H9 (cell line): ENCODE results near the gene NSUN3. TPM values are rescaled to one million over a fixed set of nuclear protein-coding genes. Genes with fewer than 3 reads are reported as not detected.

ENCODE experiments used
- DNase-seq: peaks from one replicate; pipeline ENCODE4 v3.0.0-alpha.2; 2017
- H2AFZ ChIP-seq: one replicate; pipeline ENCODE4 v1.6.1; 2013; ENCODE audit warnings: mild to moderate bottlenecking, low read length, control low read depth, moderate library complexity
- H2AK5ac ChIP-seq: 2 replicates; pipeline ENCODE4 v1.6.1; 2013; ENCODE audit warnings: low read length, control low read depth, mixed read lengths; ENCODE audit not compliant: insufficient read length
- H2BK120ac ChIP-seq: one replicate; pipeline ENCODE4 v1.6.1; 2013; ENCODE audit warnings: low read depth, mild to moderate bottlenecking, low read length, control low read depth, inconsistent platforms; ENCODE audit not compliant: poor library complexity, severe bottlenecking
- H2BK12ac ChIP-seq: 2 replicates; pipeline ENCODE4 v1.6.1; 2013; ENCODE audit warnings: low read length, control low read depth, mixed read lengths, low read depth; ENCODE audit not compliant: insufficient read length
- H2BK15ac ChIP-seq: 2 replicates; pipeline ENCODE4 v1.6.1; 2013; ENCODE audit warnings: low read depth, low read length, control low read depth
- H2BK20ac ChIP-seq: one replicate; pipeline ENCODE4 v1.6.1; 2013; ENCODE audit warnings: low read depth, mild to moderate bottlenecking, low read length, control low read depth, inconsistent platforms; ENCODE audit not compliant: poor library complexity, severe bottlenecking
- H2BK5ac ChIP-seq: 2 replicates; pipeline ENCODE4 v1.6.1; 2013; ENCODE audit warnings: low read length, control low read depth, mixed read lengths; ENCODE audit not compliant: insufficient read length
- H3K14ac ChIP-seq: 2 replicates; pipeline ENCODE4 v1.6.1; 2013; ENCODE audit warnings: low read length, control low read depth; ENCODE audit not compliant: insufficient read depth
- H3K18ac ChIP-seq: 2 replicates; pipeline ENCODE4 v1.6.1; 2013; ENCODE audit warnings: low read depth, mild to moderate bottlenecking, mixed read lengths, low read length, control low read depth; ENCODE audit not compliant: insufficient read length
- H3K23ac ChIP-seq: 2 replicates; pipeline ENCODE4 v1.6.1; 2013; ENCODE audit warnings: low read length, control low read depth, mixed read lengths, low read depth; ENCODE audit not compliant: insufficient read length
- H3K23me2 ChIP-seq: 2 replicates; pipeline ENCODE4 v1.6.1; 2013; ENCODE audit warnings: low read depth, mild to moderate bottlenecking, mixed read lengths, low read length, control low read depth; ENCODE audit not compliant: insufficient read length, poor library complexity, severe bottlenecking
- H3K27ac ChIP-seq: 2 replicates; pipeline ENCODE4 v1.5.1; 2013; ENCODE audit warnings: low read length, control low read depth, mixed read lengths, low read depth; ENCODE audit not compliant: insufficient read length
- H3K27me3 ChIP-seq: 2 replicates; pipeline ENCODE4 v1.6.1; 2013; ENCODE audit warnings: low read length, control low read depth, inconsistent platforms; ENCODE audit not compliant: insufficient read depth
- H3K4ac ChIP-seq: 2 replicates; pipeline ENCODE4 v1.6.1; 2013; ENCODE audit warnings: low read depth, mild to moderate bottlenecking, control low read depth, inconsistent platforms, low read length, moderate library complexity
- H3K4me1 ChIP-seq: 2 replicates; pipeline ENCODE4 v1.6.1; 2013; ENCODE audit warnings: low read length, control low read depth, inconsistent platforms; ENCODE audit not compliant: insufficient read depth
- H3K4me2 ChIP-seq: 2 replicates; pipeline ENCODE4 v1.6.1; 2013; ENCODE audit warnings: low read length, control low read depth, mixed read lengths; ENCODE audit not compliant: insufficient read length, insufficient read depth
- H3K56ac ChIP-seq: 2 replicates; pipeline ENCODE4 v1.6.1; 2013; ENCODE audit warnings: low read depth, mild to moderate bottlenecking, mixed read lengths, low read length, control low read depth; ENCODE audit not compliant: insufficient read length
- H3K79me1 ChIP-seq: 2 replicates; pipeline ENCODE4 v1.6.1; 2013; ENCODE audit warnings: low read depth, mild to moderate bottlenecking, moderate library complexity, low read length, control low read depth, inconsistent platforms; ENCODE audit not compliant: insufficient read depth, poor library complexity, severe bottlenecking
- H3K79me2 ChIP-seq: 2 replicates; pipeline ENCODE4 v1.6.1; 2013; ENCODE audit warnings: low read length, control low read depth, inconsistent platforms; ENCODE audit not compliant: insufficient read depth
- H3K9ac ChIP-seq: 2 replicates; pipeline ENCODE4 v1.6.1; 2013; ENCODE audit warnings: low read length, control low read depth, mixed read lengths; ENCODE audit not compliant: insufficient read length; ENCODE audit errors: extremely low read depth
- H3K9me3 ChIP-seq: one replicate; pipeline ENCODE4 v1.6.1; 2013; ENCODE audit warnings: low read depth, low read length, inconsistent platforms; ENCODE audit not compliant: control insufficient read depth
- H3T11ph ChIP-seq: one replicate; pipeline ENCODE4 v1.6.1; 2013; ENCODE audit warnings: mild to moderate bottlenecking, low read length, control low read depth, inconsistent platforms
- H4K20me1 ChIP-seq: one replicate; pipeline ENCODE4 v1.6.1; 2013; ENCODE audit not compliant: control insufficient read depth, insufficient read length, insufficient read depth
- H4K5ac ChIP-seq: 2 replicates; pipeline ENCODE4 v1.6.1; 2013; ENCODE audit warnings: low read depth, mild to moderate bottlenecking, mixed read lengths, low read length, control low read depth; ENCODE audit not compliant: insufficient read length
- H4K8ac ChIP-seq: replicated peaks from 2 replicates; pipeline ENCODE4 v1.6.1; 2013; ENCODE audit warnings: low read length, control low read depth, mixed read lengths, low read depth; ENCODE audit not compliant: insufficient read length
- H4K91ac ChIP-seq: 2 replicates; pipeline ENCODE4 v1.6.1; 2013; ENCODE audit warnings: low read depth, mild to moderate bottlenecking, moderate library complexity, mixed read lengths, low read length, control low read depth; ENCODE audit not compliant: insufficient read length
- H3K27ac Mint-ChIP-seq, 3 experiments: 2 replicates in 2 of 3; 3 replicates in 1 of 3; pipeline ENCODE4 v1.8.0; 2020 to 2021; ENCODE audit warnings: mixed read lengths in 3 of 3, mild to moderate bottlenecking in 1 of 3, moderate library complexity in 1 of 3
- H3K27me3 Mint-ChIP-seq: 2 replicates; pipeline ENCODE4 v1.8.0; 2021; ENCODE audit warnings: low read depth, mild to moderate bottlenecking, moderate library complexity, mixed read lengths
- H3K36me3 Mint-ChIP-seq, 3 experiments: 2 replicates in 2 of 3; 3 replicates in 1 of 3; pipeline ENCODE4 v1.8.0; 2020 to 2021; ENCODE audit warnings: low read depth in 3 of 3, mixed read lengths in 3 of 3; ENCODE audit not compliant: insufficient read depth in 1 of 3
- H3K4me1 Mint-ChIP-seq, 2 experiments: 2 replicates each; pipeline ENCODE4 v1.8.0; 2020; ENCODE audit warnings: mixed read lengths in 2 of 2
- H3K4me3 Mint-ChIP-seq, 2 experiments: 2 replicates in 1 of 2; 3 replicates in 1 of 2; pipeline ENCODE4 v1.8.0; 2020 to 2021; ENCODE audit warnings: mild to moderate bottlenecking in 2 of 2, mixed read lengths in 2 of 2, moderate library complexity in 1 of 2
- H3K9me3 Mint-ChIP-seq, 2 experiments: 2 replicates in 1 of 2; 3 replicates in 1 of 2; pipeline ENCODE4 v1.8.0; 2020; ENCODE audit warnings: mild to moderate bottlenecking in 2 of 2, mixed read lengths in 2 of 2, moderate library complexity in 1 of 2
- WGBS: extraction: QIAGEN DNeasy Blood & Tissue Kit; methylation state at CpG from one replicate; pipeline ENCODE4 v1.1.7; 2013; ENCODE audit warnings: missing lambda C conversion rate, low lambda C conversion rate, mixed read lengths; ENCODE audit not compliant: insufficient read length; ENCODE audit errors: extremely low coverage; 5-methylcytosine and 5-hydroxymethylcytosine counted together
- total RNA-seq: library from RNA; stranded (reverse); gene quantifications from 2 replicates; pipeline ENCODE4 v1.2.1, GENCODE V29; 2021
- TF ChIP-seq, protein P1 (sequence below): fragments of 200-600 bp; sonication (generic); conservative IDR thresholded peaks from 3 replicates; pipeline ENCODE4 v1.8.0; 2021; ENCODE audit warnings: antibody characterized with exemption, mild to moderate bottlenecking

NSUN3 gene
- total RNA-seq, 1 experiment from 2014 or later: 7.4 TPM

DNA sequence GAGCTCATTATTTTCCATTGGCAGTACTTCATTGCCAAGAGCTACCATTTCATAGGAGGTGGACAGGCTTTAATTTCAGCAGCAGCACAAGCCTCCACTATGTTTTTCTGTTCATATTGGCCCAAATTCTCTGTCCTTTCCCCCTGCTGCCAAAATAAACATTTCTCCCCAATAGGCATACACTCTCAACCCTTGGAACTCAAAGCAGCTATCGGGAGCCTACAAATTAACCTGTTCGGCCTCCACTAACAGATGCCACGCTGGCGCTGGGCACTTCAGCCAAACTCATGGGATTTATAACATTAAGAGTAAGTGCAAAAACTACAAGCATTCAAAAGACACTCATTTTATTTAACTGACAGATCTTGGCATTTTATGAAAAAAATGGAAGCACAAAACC is 95.7 kb downstream of the NSUN3 start:
- TF ChIP-seq, protein P1, sequence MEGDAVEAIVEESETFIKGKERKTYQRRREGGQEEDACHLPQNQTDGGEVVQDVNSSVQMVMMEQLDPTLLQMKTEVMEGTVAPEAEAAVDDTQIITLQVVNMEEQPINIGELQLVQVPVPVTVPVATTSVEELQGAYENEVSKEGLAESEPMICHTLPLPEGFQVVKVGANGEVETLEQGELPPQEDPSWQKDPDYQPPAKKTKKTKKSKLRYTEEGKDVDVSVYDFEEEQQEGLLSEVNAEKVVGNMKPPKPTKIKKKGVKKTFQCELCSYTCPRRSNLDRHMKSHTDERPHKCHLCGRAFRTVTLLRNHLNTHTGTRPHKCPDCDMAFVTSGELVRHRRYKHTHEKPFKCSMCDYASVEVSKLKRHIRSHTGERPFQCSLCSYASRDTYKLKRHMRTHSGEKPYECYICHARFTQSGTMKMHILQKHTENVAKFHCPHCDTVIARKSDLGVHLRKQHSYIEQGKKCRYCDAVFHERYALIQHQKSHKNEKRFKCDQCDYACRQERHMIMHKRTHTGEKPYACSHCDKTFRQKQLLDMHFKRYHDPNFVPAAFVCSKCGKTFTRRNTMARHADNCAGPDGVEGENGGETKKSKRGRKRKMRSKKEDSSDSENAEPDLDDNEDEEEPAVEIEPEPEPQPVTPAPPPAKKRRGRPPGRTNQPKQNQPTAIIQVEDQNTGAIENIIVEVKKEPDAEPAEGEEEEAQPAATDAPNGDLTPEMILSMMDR: no peak
- Histone ChIP-seq H4K91ac (no peak overlapping the region), H3K56ac (no peak overlapping the region), H3K9ac (no peak overlapping the region), H4K5ac (no peak overlapping the region), H2BK120ac (no peak overlapping the region), H3K18ac (no peak overlapping the region), H2BK15ac (no peak overlapping the region), H2AFZ (no peak overlapping the region), H3K27me3 (no peaks in the 10 kb centered on the region), H3K23ac (no peak overlapping the region), H3K27ac (no peak overlapping the region), H2AK5ac (no peak overlapping the region), H3K4me2 (no peak overlapping the region), H2BK12ac (no peak overlapping the region), H3K79me2 (no peaks in the 10 kb centered on the region), H4K20me1 (no peaks in the 10 kb centered on the region), H3K9me3 (no peaks in the 10 kb centered on the region), H2BK20ac (no peak overlapping the region), H3K14ac (no peak overlapping the region), H4K8ac (no peak overlapping the region), H2BK5ac (no peak overlapping the region), H3K79me1 (no peaks in the 10 kb centered on the region), H3K23me2 (no peaks in the 10 kb centered on the region), H3K4ac (no peak overlapping the region), H3T11ph (no peak overlapping the region), H3K4me1 (no peaks in the 10 kb centered on the region)
- Mint-ChIP-seq H3K36me3 (no peaks in the 10 kb centered on the region), H3K4me3 (no peak overlapping the region), H3K27me3 (no peaks in the 10 kb centered on the region), H3K27ac (no peak overlapping the region), H3K4me1 (no peaks in the 10 kb centered on the region), H3K9me3 (peaks cover 0 to 2% of the 10 kb centered on the region in 2 experiments; a peak in 1 of 5 replicates)
- no CpG with 5 or more reads among the region's 4 CpGs for WGBS
- DNase-seq: no peak
